ENCODE measurements around the gene FANCD2OS. TPM values are rescaled to one million over a fixed set of nuclear protein-coding genes. Genes with fewer than 3 reads are reported as not detected.

Gene FANCD2OS
- total RNA-seq (not detected), polyA plus RNA-seq (not detected)

- no peak within 1 kb of the TSS for H3K27ac ChIP-seq (ENCODE audit: low read depth in 1 of 2, low read length in 2 of 2)
- WGBS, result 67% methylated on average over 28 of the region's 28 CpGs
- H3K4me1 ChIP-seq (ENCODE audit: control insufficient read depth in 4 of 4, insufficient read depth in 4 of 4, low read length in 3 of 4), result no peaks in the 10 kb centered on the region
- H3K4me3 ChIP-seq (ENCODE audit: low read depth in 1 of 3, low read length in 3 of 3), result no peak within 1 kb of the TSS
- H3K27me3 ChIP-seq (ENCODE audit: control insufficient read depth in 4 of 4, insufficient read depth in 4 of 4, low read length in 3 of 4), result no peaks in the 10 kb centered on the region
- no peak for TF ChIP-seq NR2F2 (IDR thresholded peaks at IDR 0.05)
- no peak for TF ChIP-seq GABPA (IDR thresholded peaks at IDR 0.05 in 1 of 2, conservative IDR thresholded peaks at IDR 0.05 in 1 of 2)
- TF ChIP-seq REST (IDR thresholded peaks at IDR 0.05), result no peak
- TF ChIP-seq EGR1 (IDR thresholded peaks at IDR 0.05; ENCODE audit: low read depth in 2 of 2), result no peak
- no peak for TF ChIP-seq CTCF (IDR thresholded peaks at IDR 0.05; ENCODE audit: low read depth, low read length, missing input control)
- TF ChIP-seq FOXA1 (IDR thresholded peaks at IDR 0.05), result no peak
- no peak for TF ChIP-seq SP1 (IDR thresholded peaks at IDR 0.05)
- no peak for TF ChIP-seq JUND (IDR thresholded peaks at IDR 0.05)
- TF ChIP-seq FOXA2 (IDR thresholded peaks at IDR 0.05), result no peak
- TF ChIP-seq RXRA (IDR thresholded peaks at IDR 0.05), result no peak
- TF ChIP-seq YY1 (IDR thresholded peaks at IDR 0.05), result no peak
- no peak for TF ChIP-seq HNF4A (conservative IDR thresholded peaks at IDR 0.05)
- TF ChIP-seq ATF3 (IDR thresholded peaks at IDR 0.05), result no peak
- no peak for TF ChIP-seq HNF4G (IDR thresholded peaks at IDR 0.05)
- TF ChIP-seq TAF1 (conservative IDR thresholded peaks at IDR 0.05), result no peak
- no peak for TF ChIP-seq MAX (IDR thresholded peaks at IDR 0.05)
- no peak for TF ChIP-seq ZBTB33 (IDR thresholded peaks at IDR 0.05)
- no peak for TF ChIP-seq RAD21 (IDR thresholded peaks at IDR 0.05)
- no peak within 1 kb of the TSS for H3K9ac ChIP-seq (ENCODE audit: low read depth in 1 of 2, low read length in 2 of 2)
- no peak for DNase-seq (ENCODE audit: low spot score)
- no peaks in the 10 kb centered on the region for H3K36me3 ChIP-seq (ENCODE audit: control insufficient read depth in 4 of 4, insufficient read depth in 3 of 4, low read depth in 1 of 4, low read length in 3 of 4)
- H3K9me3 ChIP-seq (ENCODE audit: control insufficient read depth in 4 of 4, low read length in 3 of 4), result no peaks in the 10 kb centered on the region
These were observed at the start of gene FANCD2OS for GRCh38 chr3:10108091-10108490. Gene FANCD2OS, minus strand, starts transcription at chr3:10108255. Its CDS starts 3,481 bp downstream, at chr3:10104774.
